GM19025 (cell line): ENCODE data around the gene RRP1.

Experiments
- ATAC-seq: cut with Tn5 transposase; IDR thresholded peaks from one replicate; pipeline ENCODE4 v1.9.1; 2021; ENCODE audit warnings: mild to moderate bottlenecking, low read depth, moderate library complexity; ENCODE audit not compliant: unreplicated experiment

RRP1 gene

DNA sequence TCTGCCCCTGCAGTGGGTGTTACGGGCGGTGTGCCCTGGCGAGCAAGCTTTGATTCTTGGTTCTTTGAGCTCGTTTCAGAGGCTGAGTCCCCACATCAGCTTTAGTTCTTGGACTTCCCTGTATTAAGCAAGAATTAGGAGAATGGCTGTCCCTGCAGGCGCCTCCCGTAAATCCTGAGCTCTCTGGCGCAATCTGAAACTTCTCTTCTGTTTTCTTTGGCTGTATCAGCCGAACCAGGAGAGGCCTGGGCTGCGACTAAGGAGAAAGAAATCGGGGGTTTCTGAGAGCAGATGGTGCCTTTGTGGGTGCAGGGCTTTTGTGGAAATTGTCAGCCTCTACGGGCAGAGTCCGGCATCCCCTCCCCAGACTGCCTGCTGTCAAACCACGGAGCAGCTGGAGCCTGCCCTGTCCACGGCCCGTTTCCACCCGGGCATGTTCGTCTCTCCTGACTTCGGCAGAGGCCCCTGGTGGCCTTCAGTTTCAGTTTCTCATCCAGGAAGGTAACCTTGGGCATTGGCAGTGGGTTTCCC is 31.2 kb upstream of the RRP1 start:
- ATAC-seq: no peak

DNA sequence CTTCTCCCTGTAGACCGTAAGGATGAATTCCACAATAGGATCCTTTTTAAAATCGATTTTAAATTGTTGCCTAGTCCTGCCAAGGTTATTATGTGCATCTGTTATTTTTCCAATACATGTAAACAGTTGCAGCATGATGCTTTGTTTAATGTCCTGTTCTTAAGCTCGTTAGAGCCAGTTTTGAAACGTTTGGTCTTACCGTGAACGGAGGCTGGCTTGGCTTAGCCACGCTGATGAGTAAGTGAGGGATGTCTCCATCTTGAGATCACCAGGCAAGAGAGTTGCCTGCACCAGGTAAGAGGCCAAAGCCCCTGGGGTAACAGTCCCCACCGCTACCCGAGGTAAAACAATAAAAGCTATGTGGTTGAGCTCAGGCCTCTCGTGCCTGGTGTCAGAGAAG is 30.6 kb upstream of the RRP1 start:
- ATAC-seq: no peak

DNA sequence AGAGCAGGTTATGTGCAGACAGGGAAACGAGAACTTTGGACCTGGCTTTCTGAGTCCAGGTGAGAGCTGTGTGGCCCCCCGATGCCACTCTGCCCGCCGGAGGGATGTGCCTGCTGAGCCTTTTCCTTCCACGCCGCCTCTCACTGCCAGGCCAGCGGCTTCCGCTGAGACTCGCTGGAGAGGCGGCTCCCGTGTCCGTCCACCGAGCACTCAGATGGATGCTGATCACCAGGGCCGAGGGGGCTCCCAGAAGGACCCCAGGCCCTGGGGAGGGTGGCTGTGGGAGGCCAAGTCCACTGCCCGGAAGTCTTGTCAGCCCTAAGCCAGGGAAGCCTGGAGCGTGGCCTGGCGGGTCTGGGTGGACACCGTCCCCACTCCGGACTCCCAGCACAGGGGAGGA is 29.7 kb upstream of the RRP1 start:
- no peak for ATAC-seq

DNA sequence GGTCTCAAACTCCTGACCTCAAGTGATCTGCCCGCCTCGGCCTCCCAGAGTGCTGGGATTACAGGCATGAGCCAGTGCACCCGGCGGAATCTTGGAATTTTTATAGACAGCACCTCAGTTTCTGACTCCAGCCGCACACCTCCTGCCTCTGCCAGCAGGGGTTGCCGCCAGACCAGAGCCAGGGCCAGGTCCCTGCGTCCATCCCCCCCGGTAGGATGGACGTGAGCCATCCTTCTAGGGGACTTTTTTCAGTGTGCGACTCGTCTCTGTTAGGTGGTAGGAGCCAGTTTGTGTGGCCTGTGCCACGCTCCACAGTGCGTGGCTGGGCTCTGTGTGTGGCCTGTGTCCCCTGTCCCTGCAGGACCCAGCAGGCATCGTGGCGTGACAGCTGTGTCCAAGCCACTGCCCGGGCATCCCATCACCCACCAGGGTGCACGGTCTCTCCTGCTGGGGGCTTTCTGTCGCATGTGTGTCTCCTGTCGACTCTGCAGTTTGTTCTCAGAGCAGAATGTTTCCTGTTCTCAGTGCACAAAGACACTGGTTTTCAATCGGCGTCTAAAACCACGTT is 28.9 kb upstream of the RRP1 start:
- ATAC-seq: no peak

DNA sequence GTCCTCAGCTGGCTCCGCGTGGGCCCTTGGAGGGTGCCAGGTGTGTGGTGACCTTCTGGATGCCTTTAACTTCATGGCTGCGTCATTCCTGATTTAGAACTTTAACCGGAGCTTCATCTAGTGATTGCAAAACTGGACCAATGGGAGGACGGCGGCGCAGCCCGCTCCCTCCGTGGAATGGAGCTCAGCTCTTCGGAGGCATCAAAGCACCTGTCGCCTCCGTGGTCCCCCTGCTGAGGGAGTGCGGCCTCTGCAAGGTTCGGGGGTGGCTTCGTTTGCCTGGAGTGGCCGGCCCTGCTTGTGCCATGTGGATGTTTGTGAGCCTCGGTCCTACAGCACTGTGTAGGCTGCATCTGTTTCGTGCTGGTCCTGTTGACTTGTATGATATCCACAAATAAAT is 27.5 kb upstream of the RRP1 start:
- no peak for ATAC-seq

DNA sequence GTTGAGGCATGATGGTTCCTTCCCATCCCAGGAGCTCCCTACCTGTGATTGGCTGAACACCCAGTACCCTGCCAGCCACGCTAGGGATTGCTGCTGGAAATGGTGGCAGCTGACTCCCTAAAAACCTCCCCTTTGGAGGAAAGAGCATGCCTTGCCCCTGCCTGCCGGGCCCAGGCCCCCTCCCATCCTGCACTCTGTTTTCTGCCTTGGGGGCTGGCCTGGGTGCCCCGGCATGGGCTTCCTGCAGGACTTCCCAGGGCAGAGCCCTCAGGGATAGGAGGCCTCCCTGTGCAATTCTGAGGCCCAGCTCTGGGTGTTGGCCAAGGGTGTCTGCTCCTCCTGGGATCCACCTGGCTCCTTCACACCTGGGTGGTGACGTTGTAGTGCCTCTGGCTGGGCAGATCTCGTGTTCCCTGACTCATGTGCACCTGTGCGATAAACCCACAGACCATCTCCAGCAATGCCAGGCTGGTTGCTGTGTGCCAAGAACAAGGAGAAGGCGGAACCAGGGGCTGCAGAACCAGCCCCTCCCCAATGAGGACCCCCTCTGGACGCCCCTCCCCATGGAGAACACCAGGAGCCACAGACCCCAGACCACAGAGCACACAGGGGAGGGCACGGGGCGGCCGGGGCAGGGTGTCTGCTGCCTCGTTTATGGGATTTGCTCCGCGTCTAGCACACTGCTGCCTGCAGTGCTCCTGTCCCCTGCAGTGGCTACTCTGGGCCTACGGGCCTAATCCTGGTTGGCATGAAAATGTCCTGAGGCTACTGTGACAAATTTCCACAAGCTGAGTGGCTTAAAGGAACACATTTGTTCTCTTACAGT is 26.9 kb upstream of the RRP1 start:
- ATAC-seq: no peak

DNA sequence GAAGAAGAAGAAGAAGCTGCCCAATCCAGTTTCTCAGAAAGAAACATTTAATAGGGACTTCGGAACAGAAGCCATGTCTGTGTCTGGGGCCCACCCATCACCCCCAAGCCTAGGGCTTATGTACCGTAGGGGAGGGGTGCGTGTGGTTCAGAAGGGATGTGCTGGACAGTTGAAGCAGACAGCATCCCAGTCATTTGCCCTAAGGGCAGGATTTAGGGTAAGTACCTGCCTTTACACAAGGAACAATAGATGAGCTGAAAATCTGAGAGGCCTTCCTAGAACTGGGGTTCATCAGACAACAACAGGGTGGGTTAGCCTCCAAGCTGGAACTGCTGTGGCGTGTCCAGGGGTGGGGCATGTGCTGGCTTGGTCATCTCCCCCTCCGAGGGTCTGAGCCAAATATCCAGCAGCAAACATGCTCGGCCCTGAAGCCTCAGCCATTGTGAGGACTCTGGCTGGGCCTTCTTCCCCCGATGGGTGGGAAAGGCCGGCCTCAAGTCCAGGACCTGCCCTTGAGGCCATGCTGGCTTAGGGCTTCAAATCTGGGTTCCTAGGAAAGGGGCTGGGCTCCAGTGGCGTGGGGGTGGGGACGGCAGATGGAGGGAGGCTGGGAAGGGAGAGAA is 25.4 kb upstream of the RRP1 start:
- ATAC-seq: no peak

DNA sequence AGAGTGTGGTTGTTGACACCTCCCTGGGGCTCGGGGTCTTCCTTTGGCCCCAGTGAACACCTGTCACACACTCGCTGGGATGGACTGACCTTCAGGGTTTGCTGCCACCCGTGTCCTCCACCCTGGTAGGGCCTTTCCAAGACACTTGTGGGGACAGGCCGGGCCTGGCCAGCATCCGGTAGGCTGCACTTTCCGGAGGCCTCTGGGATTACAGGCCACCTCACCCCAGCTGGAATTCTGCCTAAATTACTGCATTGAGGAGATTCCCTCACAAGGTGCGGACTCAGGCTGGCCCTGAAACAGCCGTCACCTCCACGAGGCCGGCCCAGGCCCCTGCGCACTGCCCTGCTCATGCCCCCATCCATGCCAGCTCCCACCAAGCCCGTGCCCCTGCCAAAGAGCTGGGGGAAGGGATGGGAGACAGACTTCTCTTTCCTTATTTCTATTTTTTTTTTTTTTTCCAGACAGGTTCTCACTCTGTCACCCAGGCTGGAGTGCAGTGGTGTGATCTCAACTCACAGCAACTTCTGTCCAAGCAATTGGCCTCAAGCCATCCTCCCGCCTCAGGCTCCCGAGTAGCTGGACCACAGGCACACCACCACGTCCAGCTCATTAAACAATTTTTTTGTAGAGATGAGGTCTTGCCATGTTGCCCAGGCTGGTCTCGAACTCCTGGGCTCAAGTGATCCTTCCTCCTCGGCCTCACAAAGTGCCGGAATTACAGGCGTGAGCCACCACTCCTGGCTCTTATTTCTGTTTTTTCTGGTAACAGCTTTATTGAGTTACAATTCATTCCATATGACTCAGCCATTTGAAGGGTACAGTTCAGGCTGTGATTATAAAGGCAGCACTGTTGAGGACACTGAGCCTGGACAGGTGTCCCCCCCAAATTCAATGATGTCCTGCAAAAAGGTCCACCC is 24.5 kb upstream of the RRP1 start:
- no peak for ATAC-seq

DNA sequence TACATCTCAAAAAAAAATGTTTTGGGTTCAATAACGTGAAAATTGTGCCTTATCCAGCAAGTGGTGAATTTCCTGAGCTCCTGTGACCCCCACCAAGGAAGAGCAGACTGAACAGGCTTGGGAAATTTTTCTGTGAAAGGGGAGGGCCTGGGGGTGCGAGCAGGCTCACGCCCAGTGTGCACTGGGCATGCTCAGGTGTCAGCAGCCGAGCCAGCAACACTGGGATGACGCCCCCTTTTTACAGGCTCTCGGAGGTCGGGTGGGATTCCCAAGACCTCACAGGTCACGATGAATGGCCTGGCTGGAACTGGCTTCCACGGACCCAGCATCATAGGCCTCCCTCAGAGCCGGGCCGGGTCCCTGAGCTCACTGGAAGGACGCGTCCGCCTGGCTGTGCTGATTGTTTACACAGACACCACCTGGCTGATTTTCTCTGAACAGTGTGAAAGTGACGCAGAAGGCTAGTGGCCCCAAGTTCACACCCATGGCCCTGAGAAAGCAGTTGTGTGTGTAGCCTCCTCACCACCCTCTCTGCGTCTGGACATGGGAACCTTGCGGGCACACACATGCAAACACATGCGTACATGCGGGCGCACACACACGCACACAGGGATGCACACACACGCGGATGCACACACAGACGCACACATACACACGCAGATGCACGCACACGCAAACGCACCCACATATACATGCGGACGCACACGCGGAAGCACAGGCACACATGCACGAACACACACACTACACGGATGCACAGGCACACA is 22.5 kb upstream of the RRP1 start:
- no peak for ATAC-seq

DNA sequence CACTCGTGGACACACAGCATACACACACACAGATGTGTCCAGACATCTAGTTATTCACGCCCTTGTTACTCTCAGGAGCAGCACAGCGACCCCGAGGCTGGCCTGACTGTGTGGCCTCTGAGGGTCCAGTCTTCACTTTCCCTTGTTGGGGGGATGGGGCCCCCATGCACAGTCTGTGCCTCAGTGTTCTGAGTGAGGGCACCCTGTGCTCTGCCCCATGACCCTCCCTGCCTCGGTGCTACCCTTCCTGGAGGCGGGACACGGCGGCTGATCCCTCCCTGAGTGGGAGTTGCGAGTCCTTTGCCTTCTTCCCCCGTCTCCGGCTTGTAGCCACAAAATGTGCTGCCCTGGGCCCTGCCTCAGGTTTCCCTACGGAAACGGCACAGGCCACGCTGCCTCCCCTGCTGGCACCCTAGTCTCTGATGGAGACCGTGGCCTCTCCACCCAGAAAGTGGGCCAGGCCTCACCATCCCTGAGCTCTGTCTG is 21.8 kb upstream of the RRP1 start:
- no peak for ATAC-seq

DNA sequence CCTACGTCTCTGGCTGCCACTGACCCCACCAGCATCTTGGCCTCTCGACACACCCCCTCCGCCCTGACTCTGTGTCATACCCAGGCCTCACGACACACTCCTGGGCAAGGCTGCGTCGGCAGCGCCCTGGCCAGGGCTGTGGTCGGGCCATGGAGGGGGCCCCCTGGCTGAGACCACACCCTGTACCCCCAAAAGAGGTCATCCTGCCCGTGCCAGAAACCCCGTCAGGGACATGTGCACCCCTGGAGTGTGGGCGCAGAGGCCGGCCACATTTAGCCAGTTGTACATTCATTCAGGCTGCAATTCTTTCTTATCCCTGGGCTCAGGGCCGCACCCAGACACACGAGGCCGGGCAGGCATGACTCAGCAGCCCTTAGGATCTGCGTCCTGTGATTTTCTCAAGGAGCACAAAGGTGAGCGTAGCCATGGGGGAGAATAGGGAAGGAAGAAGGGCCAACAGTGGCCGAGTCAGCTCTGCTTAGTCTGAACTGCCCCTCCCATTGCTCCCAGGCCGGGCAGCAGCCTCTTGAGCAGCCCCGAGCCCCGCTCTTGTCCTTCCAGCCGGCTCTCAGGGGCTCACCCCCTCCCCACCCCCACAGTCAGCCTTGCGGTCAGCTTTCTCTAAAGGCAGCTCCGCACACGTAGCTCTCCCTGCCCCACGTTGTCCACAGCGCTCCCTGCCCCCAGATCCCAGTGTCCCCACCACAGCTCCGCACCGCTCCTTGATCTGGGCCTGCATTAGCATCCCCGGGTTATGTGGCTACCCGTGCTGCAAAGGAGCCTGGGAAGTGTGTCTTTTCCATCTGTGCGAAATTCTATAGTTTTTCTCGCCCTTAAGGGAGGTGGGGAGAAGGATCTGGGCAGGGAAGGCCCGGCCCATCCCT is 21.2 kb upstream of the RRP1 start:
- ATAC-seq: no peak

DNA sequence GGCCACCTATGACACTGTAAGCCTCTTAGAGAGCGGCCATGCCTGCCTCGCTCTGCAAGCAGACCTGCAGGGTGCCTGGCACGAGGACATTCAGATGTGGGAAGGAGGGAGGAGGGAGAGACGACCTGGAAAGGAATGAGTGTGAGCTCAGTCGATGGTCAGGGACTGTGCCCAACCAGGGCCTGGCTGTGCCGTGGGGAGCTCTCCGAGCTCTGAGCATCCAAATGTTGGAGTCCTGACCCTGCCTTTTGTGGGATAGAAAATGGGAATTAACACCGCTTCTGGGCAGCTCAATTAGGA is 20.6 kb upstream of the RRP1 start:
- ATAC-seq: no peak

DNA sequence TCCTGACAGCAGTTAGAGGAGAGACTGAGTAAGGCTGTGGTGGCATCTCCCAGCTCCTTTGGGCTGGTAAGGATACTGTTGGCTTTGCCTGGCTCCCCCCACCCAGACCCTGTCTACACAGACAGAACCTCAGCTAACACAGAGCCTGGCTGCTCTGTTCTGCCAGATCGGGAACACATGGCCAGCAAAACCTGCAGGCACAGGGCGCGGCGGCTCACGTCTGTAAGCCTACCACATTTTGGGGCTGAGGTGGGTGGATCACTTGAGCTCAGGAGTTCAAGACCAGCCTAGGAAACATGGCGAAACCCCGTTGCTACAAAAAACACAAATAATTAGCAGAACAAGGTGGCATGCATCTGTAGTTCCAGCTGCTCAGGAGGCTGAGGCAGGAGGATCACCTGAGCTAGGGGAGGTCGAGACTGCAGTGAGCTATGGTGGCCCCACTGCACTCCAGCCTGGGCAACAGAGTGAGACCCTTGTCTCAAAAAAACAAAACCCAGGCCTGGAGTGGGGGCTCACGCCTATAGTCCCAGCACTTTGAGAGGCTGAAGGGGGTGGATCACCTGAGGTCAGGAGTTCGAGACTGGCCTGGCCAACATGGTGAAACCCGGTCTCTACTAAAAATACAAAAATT is 19.9 kb upstream of the RRP1 start:
- ATAC-seq: no peak

DNA sequence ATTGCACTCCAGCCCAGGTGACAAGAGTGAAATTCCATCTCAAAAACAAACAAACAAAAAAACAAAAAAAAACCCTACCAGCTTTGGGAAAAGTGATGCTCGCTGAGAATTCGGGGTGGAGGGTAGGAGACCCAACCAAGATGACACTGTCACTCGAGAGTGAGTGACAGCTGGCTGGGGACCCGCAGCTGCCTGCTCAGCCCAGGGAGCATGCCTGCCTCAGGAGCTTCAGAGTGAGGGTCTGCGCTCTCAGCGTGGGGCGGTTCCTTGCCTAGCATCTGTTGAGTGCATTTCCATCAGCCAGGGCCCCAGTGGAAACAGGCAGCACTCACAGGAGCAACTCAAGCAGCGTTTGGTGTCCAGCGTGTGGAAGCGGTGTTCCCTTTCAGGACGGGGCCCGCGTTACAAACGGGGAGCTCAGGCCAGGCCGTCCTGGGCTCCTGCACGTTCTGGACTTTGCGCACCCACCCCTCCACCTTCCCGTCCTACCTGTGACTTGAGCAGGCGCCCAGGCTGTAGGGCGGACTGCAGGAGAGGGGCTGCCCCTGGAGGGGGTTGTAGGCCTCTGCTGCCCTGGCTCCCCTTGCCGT is 19.2 kb upstream of the RRP1 start:
- no peak for ATAC-seq

DNA sequence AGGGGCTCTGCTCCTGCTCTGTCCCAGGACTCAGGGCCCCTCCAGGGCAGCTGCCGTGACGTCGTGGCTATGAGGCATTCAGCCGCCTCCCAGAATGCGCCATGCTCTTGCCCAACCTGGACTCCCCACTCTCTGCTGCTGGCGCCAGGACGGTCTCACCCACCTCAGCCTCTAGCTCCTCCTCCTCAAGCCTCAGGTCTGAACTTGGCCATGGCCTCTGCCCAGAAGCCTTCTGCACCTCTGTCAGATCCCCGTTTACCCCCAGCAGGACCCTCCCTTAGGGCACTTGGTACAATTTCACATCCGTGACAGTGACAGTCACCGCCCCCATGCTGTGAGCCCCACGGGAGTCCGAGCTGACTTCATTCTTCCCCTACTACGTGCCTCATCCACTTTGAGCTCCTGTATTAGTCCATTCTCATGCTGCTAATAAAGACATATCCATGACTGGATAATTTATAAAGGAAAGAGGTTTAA is 18.1 kb upstream of the RRP1 start:
- ATAC-seq: no peak

DNA sequence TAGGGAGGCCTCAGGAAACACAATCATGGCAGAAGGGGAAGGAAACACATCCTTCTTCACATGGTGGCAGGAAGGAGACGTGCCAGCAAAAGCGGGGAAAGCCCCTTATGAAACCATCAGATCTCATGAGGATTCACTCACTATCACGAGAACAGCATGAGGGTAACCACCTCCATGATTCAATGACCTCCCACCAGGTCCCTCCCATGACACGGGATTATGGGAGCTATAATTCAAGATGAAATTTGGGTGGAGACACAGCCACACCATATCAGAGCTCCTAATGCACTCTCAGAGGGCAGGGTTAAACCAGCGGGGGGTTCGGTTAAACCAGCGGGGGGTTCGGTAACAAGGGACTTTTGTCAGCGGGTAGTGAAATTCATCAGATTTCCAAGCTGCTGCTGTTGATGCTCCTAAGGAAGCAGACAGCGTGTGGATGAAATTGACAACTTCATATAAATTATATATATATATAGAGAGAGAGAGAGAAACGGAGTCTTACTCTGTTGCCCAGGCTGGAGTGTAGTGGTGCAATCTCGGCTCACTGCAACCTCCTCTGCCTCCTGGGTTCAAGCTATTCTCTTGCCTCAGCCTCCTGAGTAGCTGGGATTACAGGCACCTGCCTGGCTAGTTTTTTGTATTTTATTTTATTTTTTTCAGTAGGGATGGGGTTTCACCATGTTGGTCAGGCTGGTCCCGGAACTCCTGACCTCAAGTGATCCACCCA is 17.5 kb upstream of the RRP1 start:
- no peak for ATAC-seq

DNA sequence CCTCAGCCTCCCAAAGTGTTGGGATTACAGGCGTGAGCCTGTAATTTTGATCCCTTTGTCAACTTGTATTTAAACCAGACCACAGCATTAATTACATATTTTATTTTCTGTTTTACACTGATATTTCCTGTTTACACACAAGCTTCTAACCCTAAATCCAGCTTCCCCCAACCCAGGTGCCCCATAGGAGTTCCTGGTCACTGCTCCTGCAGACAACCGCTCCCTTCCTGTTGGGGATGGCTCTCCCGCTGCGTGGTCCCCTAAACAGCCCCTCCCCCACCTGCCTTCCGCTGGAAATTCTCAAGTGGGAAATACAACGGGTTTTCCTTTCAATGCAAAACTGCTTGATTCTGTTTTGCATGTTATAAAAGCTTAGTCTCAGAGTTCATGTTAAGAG is 17.0 kb upstream of the RRP1 start:
- ATAC-seq: no peak
